ENCODE data around the gene IGSF11.

DNA sequence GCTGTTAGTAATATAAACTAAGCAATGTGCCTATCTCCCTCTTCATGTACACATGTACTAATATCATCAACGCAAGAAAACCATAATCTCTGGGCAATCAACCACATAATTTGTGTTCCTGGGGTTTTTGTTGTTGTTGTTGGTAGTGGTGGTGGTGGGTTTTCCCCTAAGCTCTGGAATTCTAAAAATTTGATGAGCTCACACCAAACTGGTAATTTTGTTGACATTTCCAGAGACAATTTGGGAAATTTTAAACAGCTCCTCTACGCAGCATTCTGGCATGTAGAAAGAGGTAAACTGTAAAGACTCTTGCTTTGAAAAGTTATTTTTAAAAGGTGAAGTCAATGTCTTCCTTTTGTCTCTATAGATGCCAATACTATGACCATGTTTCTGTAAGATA lies 126.7 kb downstream of the IGSF11 start:
- TF ChIP-seq POLR2A (IDR thresholded peaks at IDR 0.05) = no peak
- TF ChIP-seq, protein P1, sequence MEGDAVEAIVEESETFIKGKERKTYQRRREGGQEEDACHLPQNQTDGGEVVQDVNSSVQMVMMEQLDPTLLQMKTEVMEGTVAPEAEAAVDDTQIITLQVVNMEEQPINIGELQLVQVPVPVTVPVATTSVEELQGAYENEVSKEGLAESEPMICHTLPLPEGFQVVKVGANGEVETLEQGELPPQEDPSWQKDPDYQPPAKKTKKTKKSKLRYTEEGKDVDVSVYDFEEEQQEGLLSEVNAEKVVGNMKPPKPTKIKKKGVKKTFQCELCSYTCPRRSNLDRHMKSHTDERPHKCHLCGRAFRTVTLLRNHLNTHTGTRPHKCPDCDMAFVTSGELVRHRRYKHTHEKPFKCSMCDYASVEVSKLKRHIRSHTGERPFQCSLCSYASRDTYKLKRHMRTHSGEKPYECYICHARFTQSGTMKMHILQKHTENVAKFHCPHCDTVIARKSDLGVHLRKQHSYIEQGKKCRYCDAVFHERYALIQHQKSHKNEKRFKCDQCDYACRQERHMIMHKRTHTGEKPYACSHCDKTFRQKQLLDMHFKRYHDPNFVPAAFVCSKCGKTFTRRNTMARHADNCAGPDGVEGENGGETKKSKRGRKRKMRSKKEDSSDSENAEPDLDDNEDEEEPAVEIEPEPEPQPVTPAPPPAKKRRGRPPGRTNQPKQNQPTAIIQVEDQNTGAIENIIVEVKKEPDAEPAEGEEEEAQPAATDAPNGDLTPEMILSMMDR (IDR thresholded peaks at IDR 0.05) = no peak
